Tibial nerve (tissue), 4 donors: ENCODE data around the gene PSMF1. TPM values are rescaled to one million over a fixed set of nuclear protein-coding genes. Genes with fewer than 3 reads are reported as not detected.

Source experiments
- DNase-seq, 2 donors: peaks; one replicate each; pipeline ENCODE4 v3.0.0-alpha.2; 2019; ENCODE audit warnings: low spot score in 2 of 2
- H3K27ac ChIP-seq, 4 donors: fragments of 200-600 bp; sonication (generic) in 3 of 4; one replicate each; pipeline ENCODE4 v1.5.1; 2017 to 2019; ENCODE audit warnings: mild to moderate bottlenecking in 1 of 4
- H3K27me3 ChIP-seq, 2 donors: fragments of 200-600 bp; sonication (generic) in 1 of 2; one replicate each; pipeline versions ENCODE4 v1.5.1 to v1.6.0; 2017 to 2019
- H3K36me3 ChIP-seq, 3 donors: fragments of 200-600 bp; sonication (generic); one replicate each; pipeline ENCODE4 v1.5.1; 2018 to 2019
- H3K4me1 ChIP-seq, 4 donors: fragments of 200-600 bp; sonication (generic) in 3 of 4; one replicate each; pipeline ENCODE4 v1.5.1; 2017 to 2019
- H3K4me3 ChIP-seq, 4 donors: fragments of 200-600 bp; sonication (generic) in 3 of 4; one replicate each; pipeline ENCODE4 v1.5.1; 2017 to 2019; ENCODE audit warnings: mild to moderate bottlenecking in 1 of 4, moderate library complexity in 1 of 4
- H3K9me3 ChIP-seq, 4 donors: fragments of 200-600 bp; sonication (generic) in 3 of 4; one replicate each; pipeline ENCODE4 v1.5.1; 2017 to 2019
- EP300 ChIP-seq, 2 donors: sonication (generic); formaldehyde crosslinking; IDR thresholded peaks; one replicate each; pipeline ENCODE4 v1.6.1; 2017; ENCODE audit warnings: antibody characterized with exemption in 2 of 2, mild to moderate bottlenecking in 1 of 2
- POLR2A ChIP-seq, 2 donors: fragments of 450-650 bp; IDR thresholded peaks; one replicate each; pipeline ENCODE4 v1.6.1; 2017; ENCODE audit warnings: antibody characterized with exemption in 2 of 2, mild to moderate bottlenecking in 2 of 2, moderate library complexity in 2 of 2
- whole genome bisulfite sequencing, 2 donors: methylation state at CpG; one replicate each; pipeline ENCODE4 v1.1.5; 2018; 5-methylcytosine and 5-hydroxymethylcytosine counted together
- total RNA-seq, 4 donors: library from RNA; depleted of rRNA; stranded (reverse); fragments of >200 nt; gene quantifications; one replicate each; pipeline ENCODE4 v1.1.0, GENCODE V29; 2016
- TF ChIP-seq, protein P1 (sequence below), 5 experiments: fragments of 200-600 bp in 3 of 5; fragments of 450-650 bp in 2 of 5; sonication (generic) in 3 of 5; IDR thresholded peaks; one replicate each; pipeline ENCODE4 v1.5.1; 2016 to 2019; ENCODE audit warnings: antibody characterized with exemption in 5 of 5, mild to moderate bottlenecking in 3 of 5, moderate library complexity in 2 of 5

PSMF1 gene
- total RNA-seq, 4 donors from 2014 or later: 70.2 to 140 (median 112) TPM

DNA sequence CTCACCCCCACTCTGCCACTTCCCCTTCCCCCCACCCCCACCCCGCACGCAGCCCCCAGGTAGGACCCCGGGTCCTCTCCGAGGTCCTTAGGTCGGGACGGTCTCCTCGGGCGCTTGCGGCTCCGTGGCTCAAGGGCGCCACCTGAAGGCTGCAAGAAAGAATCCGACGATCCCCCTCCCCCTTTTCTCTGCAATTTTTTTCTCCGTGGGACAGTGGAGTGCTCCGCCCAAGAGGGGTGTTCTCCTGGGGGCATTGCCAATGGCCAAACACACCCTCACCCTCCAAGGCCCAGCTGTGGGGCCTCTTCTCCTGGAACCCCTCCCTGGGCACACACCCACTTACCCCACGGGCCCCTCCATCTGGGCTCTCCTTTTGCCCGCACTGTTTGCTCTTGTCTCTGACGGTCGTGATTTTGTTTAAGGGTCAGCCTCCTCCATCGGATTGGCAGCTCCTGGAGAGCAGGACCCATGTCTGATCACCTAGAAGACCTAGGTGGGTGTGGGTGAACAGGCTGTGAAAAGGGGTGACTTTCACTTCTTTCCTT, 67.5 kb downstream of the PSMF1 start:
- TF ChIP-seq EP300 (IDR thresholded peaks at IDR 0.05) (no peak), POLR2A (IDR thresholded peaks at IDR 0.05) (no peak)
- TF ChIP-seq, protein P1, sequence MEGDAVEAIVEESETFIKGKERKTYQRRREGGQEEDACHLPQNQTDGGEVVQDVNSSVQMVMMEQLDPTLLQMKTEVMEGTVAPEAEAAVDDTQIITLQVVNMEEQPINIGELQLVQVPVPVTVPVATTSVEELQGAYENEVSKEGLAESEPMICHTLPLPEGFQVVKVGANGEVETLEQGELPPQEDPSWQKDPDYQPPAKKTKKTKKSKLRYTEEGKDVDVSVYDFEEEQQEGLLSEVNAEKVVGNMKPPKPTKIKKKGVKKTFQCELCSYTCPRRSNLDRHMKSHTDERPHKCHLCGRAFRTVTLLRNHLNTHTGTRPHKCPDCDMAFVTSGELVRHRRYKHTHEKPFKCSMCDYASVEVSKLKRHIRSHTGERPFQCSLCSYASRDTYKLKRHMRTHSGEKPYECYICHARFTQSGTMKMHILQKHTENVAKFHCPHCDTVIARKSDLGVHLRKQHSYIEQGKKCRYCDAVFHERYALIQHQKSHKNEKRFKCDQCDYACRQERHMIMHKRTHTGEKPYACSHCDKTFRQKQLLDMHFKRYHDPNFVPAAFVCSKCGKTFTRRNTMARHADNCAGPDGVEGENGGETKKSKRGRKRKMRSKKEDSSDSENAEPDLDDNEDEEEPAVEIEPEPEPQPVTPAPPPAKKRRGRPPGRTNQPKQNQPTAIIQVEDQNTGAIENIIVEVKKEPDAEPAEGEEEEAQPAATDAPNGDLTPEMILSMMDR (IDR thresholded peaks at IDR 0.05): peak; percentile 22 to 42 (median 30)
- H3K27me3 ChIP-seq: peaks cover 0 to 33% of the 10 kb centered on the region in 2 donors
- 14 to 20% methylated on average over 11 to 19 of the region's 20 CpGs for WGBS, 2 donors
- H3K4me3 ChIP-seq: peak overlapping the region; percentile 26 to 59 (median 32)
- no peaks in the 10 kb centered on the region for H3K9me3 ChIP-seq
- peak overlapping the region in 2 of 4 donors; percentile 34 to 69 for H3K27ac ChIP-seq
- H3K4me1 ChIP-seq: peaks cover 0 to 20% (median 6%) of the 10 kb centered on the region in 4 donors
- H3K36me3 ChIP-seq: peaks cover 0 to 6% (median 0%) of the 10 kb centered on the region in 3 donors
- DNase-seq: no peak

DNA sequence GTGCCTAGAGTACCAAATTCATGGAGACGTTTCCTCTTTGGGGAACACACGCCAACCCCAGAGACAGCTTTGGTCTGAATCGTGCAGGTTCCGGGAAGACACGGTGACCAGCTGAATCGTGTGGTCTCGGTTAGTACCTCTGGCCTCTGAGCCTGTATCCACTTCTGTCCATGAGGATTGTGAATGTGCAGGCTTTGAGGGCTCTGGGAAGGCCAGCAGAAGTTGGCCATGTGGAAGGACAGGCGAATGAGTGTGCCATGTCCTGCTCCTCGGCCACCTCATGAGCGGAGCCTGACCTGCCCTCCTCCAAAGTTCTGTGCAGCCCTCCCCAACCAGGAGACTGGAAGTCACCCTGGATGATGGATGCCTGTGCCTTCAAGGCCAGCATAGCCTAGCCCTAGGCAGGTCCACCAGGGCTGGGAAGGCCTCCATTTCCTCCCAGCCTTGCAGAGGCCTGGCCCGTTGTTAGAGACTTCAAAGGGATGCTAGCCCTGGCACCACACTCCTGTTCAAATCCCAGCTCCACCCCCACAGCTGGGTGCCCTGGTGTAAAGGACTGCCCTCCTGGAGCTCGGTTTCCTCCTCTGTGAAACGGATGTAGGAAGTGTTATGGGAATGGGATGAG, 68.1 kb downstream of the PSMF1 start:
- Histone ChIP-seq H3K36me3 (peaks cover 0 to under 1% (median 0%) of the 10 kb centered on the region in 3 donors), H3K4me3 (no peak overlapping the region), H3K4me1 (peaks cover 0 to 20% (median 6%) of the 10 kb centered on the region in 4 donors), H3K9me3 (no peaks in the 10 kb centered on the region), H3K27ac (no peak overlapping the region), H3K27me3 (peaks cover 0 to 33% of the 10 kb centered on the region in 2 donors)
- TF ChIP-seq POLR2A (IDR thresholded peaks at IDR 0.05) (no peak), EP300 (IDR thresholded peaks at IDR 0.05) (no peak)
- TF ChIP-seq, protein P1 (IDR thresholded peaks at IDR 0.05): no peak
- DNase-seq: no peak
- 79 to 81% methylated on average over 10 to 13 of the region's 13 CpGs for WGBS, 2 donors

DNA sequence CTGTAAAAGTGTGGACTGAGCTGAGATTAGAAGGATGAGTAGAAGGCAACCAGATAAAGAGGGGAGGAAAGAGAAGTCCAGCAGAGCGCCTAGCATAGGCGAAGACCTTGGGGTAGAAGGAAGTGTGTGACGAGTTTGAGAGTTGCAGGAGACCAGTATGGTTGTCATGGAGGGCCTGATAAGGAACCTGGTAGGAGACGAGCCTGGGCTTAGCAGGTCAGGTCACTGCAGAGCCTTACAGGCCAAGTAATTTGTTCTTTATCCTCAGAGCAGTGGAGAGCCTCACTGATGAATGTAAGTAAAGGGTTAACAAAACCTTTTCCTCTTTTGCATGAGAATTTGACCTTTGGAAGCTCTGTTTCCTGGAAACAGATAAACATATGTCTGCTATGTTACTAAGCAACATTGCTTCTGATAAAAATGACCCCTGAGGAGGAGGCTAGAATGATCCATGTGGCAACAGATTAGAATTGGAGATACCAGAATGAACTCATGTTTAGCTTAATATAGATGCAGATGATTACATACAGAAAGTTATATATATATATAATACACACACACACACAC, 69.3 kb downstream of the PSMF1 start:
- 64 to 70% methylated on average over 4 of the region's 4 CpGs for WGBS, 2 donors

DNA sequence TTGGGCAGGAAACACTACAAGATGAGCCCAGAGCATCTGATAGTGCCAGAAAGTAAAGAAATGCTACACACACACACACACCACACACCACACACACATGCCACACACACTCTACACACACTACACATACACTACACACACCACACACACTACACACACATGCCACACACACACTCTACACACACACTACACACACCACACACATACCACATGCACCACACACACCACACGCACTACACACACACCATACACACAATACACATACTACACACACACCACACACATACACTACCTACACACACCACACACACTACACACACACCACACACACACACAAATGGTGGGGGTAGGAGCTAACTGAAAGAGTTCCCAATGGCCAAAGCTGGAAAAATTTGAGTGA, 69.9 kb downstream of the PSMF1 start:
- Histone ChIP-seq H3K27me3 (peaks cover 0 to 33% of the 10 kb centered on the region in 2 donors), H3K4me3 (no peak overlapping the region), H3K9me3 (no peaks in the 10 kb centered on the region), H3K4me1 (peaks cover 0 to 20% (median 6%) of the 10 kb centered on the region in 4 donors), H3K27ac (no peak overlapping the region), H3K36me3 (no peaks in the 10 kb centered on the region)
- WGBS, 2 donors: 90 to 96% methylated on average over 1 of the region's 1 CpG
- DNase-seq: no peak
- no peak for TF ChIP-seq POLR2A (IDR thresholded peaks at IDR 0.05)
- no peak for TF ChIP-seq EP300 (IDR thresholded peaks at IDR 0.05)
- TF ChIP-seq, protein P1 (IDR thresholded peaks at IDR 0.05): no peak

More for the DNA sequence above, 69.3 kb downstream of the PSMF1 start:
- Histone ChIP-seq H3K9me3 (no peaks in the 10 kb centered on the region), H3K27me3 (peaks cover 0 to 33% of the 10 kb centered on the region in 2 donors), H3K4me1 (peaks cover 0 to 20% (median 6%) of the 10 kb centered on the region in 4 donors), H3K27ac (no peak overlapping the region), H3K4me3 (no peak overlapping the region), H3K36me3 (no peaks in the 10 kb centered on the region)
- no peak for DNase-seq
- TF ChIP-seq EP300 (IDR thresholded peaks at IDR 0.05) (no peak), POLR2A (IDR thresholded peaks at IDR 0.05) (no peak)
- TF ChIP-seq, protein P1 (IDR thresholded peaks at IDR 0.05): no peak

DNA sequence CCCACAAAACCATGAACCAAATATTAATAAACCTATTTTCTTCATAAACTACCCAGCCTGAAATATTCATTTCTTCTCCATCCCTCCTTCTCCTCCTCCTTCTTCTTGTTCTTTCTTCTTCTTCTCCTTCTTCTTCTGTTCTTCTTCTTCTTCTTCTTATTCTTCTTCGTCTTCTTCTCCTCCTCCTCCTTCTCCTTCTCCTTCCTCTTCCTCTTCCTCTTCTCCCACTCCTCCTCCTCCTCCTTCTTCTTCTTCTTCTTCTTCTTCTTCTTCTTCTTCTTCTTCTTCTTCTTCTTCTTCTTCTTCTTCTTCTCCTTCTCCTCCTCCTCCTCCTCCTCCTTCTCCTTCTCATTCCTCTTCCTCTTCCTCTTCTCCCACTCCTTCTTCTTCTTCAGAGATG, 71.4 kb downstream of the PSMF1 start:
- H3K36me3 ChIP-seq: no peaks in the 10 kb centered on the region
- no peak overlapping the region for H3K4me3 ChIP-seq
- WGBS, 2 donors: 67 to 78% methylated on average over 1 of the region's 1 CpG
- no peak for DNase-seq
- TF ChIP-seq EP300 (IDR thresholded peaks at IDR 0.05): no peak
- TF ChIP-seq POLR2A (IDR thresholded peaks at IDR 0.05): no peak
- TF ChIP-seq, protein P1 (IDR thresholded peaks at IDR 0.05): no peak
- H3K27ac ChIP-seq: no peak overlapping the region
- H3K4me1 ChIP-seq: peaks cover 0 to 13% (median 4%) of the 10 kb centered on the region in 4 donors
- no peaks in the 10 kb centered on the region for H3K9me3 ChIP-seq
- peaks cover 0 to 24% of the 10 kb centered on the region in 2 donors for H3K27me3 ChIP-seq
